Subcutaneous abdominal adipose tissue (tissue), 5 donors: ENCODE results near the gene RAPGEF2.
"Not testable (repeated sequence)": the region's sequence is repeated elsewhere in the genome, so short reads cannot be mapped to it uniquely, and the experiment has no call there.

Experiments used
- H3K27ac ChIP-seq: one replicate; pipeline ENCODE4 v1.7.0; 2013; ENCODE audit warnings: low read depth, mild to moderate bottlenecking, inconsistent platforms, low read length, moderate library complexity
- H3K27me3 ChIP-seq, 5 donors: one replicate each; pipeline ENCODE4 v1.7.0; 2013; ENCODE audit warnings: low read length in 5 of 5, inconsistent platforms in 1 of 5; ENCODE audit not compliant: control insufficient read depth in 5 of 5, insufficient read depth in 4 of 5
- H3K36me3 ChIP-seq, 5 donors: one replicate each; pipeline ENCODE4 v1.7.0; 2013; ENCODE audit warnings: low read length in 5 of 5; ENCODE audit not compliant: control insufficient read depth in 5 of 5, insufficient read depth in 5 of 5
- H3K4me1 ChIP-seq, 5 donors: one replicate each; pipeline ENCODE4 v1.7.0; 2013; ENCODE audit warnings: low read length in 5 of 5, mild to moderate bottlenecking in 3 of 5, moderate library complexity in 1 of 5; ENCODE audit not compliant: control insufficient read depth in 5 of 5, insufficient read depth in 5 of 5
- H3K4me3 ChIP-seq, 5 donors: one replicate each; pipeline ENCODE4 v1.7.0; 2013; ENCODE audit warnings: low read length in 5 of 5, low read depth in 1 of 5
- H3K9ac ChIP-seq, 5 donors: one replicate each; pipeline ENCODE4 v1.7.0; 2013; ENCODE audit warnings: low read length in 5 of 5, mild to moderate bottlenecking in 4 of 5, moderate library complexity in 3 of 5
- H3K9me3 ChIP-seq, 5 donors: one replicate each; pipeline ENCODE4 v1.7.0; 2013; ENCODE audit warnings: low read length in 5 of 5; ENCODE audit not compliant: control insufficient read depth in 5 of 5
- donor health status: healthy.
- donor health status: healthy.
- donor health status: healthy.
- donor health status: healthy.
- donor health status: healthy.

The RAPGEF2 gene

GRCh38 chr4:159305129-159305528 is 202.2 kb downstream of the RAPGEF2 start:
- Histone ChIP-seq H3K27me3 (no peaks in the 10 kb centered on the region), H3K27ac (no peak overlapping the region), H3K4me1 (peaks cover 0 to 11% (median 0%) of the 10 kb centered on the region in 5 donors), H3K4me3 (no peak overlapping the region), H3K36me3 (peaks cover 0 to 7% (median 4%) of the 10 kb centered on the region in 5 donors), H3K9me3 (no peaks in the 10 kb centered on the region), H3K9ac (no peak overlapping the region)

GRCh38 chr4:159307929-159308328 is 205.1 kb downstream of the RAPGEF2 start:
- Histone ChIP-seq H3K27me3 (no peaks in the 10 kb centered on the region), H3K9me3 (no peaks in the 10 kb centered on the region), H3K9ac (no peak overlapping the region), H3K4me1 (peaks cover 0 to 11% (median 0%) of the 10 kb centered on the region in 5 donors), H3K27ac (no peak overlapping the region), H3K36me3 (peaks cover 0 to 7% (median 4%) of the 10 kb centered on the region in 5 donors), H3K4me3 (no peak overlapping the region)

DNA sequence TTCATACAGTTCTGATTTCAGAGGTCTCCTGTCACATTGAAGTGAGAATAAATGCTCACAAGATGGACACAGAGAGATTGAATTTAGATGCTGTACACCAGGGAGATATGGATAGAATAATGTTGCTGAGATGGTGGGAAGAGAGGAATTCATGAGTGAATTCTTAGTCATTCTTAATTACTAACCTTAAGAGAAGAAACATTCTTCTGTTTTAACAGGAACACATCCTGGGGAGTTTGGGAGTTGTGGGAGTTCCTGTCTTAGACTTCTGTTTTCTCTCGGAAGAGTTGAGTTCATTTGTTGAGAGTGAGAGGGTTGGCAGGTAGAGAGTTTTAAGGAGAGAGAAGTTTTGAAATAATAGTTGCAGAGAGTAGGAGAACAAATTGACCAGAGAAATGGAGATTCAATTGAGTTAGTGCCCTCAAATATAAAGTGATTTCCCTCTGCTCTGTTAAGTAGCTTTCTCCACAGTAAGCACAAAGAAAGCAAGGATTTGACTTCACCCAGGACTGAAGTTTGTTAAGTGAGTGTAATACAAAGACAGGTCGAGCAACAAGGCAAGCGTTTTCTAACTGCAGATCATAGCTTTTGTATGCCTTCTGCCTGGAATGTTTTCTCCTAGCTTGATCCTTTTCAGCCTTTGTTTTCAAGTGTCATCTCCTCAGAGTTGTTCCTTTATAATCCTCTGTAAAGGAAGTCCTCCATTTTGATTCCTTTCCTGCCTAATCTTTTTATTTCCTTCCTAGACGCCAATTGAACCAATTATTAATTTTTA is 205.9 kb downstream of the RAPGEF2 start:
- Histone ChIP-seq H3K4me1 (peaks cover 0 to 11% (median 0%) of the 10 kb centered on the region in 5 donors), H3K27me3 (no peaks in the 10 kb centered on the region), H3K4me3 (no peak overlapping the region), H3K9ac (no peak overlapping the region), H3K27ac (no peak overlapping the region), H3K36me3 (peaks cover 0 to 7% (median 4%) of the 10 kb centered on the region in 5 donors), H3K9me3 (no peaks in the 10 kb centered on the region)

GRCh38 chr4:159312236-159312635 is 209.4 kb downstream of the RAPGEF2 start:
- H3K27ac ChIP-seq: no peak overlapping the region
- H3K9ac ChIP-seq: no peak overlapping the region
- H3K27me3 ChIP-seq: no peaks in the 10 kb centered on the region
- H3K4me1 ChIP-seq: peaks cover 0 to 11% (median 4%) of the 10 kb centered on the region in 5 donors
- H3K9me3 ChIP-seq: no peaks in the 10 kb centered on the region
- H3K4me3 ChIP-seq: no peak overlapping the region
- H3K36me3 ChIP-seq: peaks cover 0 to 8% (median 6%) of the 10 kb centered on the region in 5 donors

- not testable (repeated sequence) for H3K9ac ChIP-seq, H3K4me3 ChIP-seq, H3K27me3 ChIP-seq, H3K4me1 ChIP-seq, H3K27ac ChIP-seq, H3K9me3 ChIP-seq
- peaks cover 0 to 10% (median 6%) of the 10 kb centered on the region in 5 donors for H3K36me3 ChIP-seq
Measured at GRCh38 chr4:159315879-159316278, 213.0 kb downstream of the RAPGEF2 start.

DNA sequence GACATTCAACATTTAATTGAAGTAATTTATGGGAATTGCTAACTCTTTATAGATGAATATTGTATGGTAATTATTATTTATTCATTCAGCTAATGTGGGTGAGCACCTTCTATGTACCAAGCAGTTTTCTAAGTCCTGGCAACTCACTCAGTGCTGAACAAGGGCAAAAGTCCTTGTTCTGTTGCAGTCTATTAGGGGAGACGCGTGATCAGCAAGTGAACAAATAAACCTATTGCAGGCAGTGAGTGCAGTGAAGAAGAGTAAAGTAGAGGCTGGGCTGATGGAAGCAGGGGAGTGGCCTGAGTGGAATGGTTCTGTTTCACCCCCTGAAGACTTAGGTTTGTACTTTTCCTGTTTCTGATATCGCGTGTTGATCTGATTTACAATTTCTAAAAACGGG is 214.3 kb downstream of the RAPGEF2 start:
- no peak overlapping the region for H3K27ac ChIP-seq
- peaks cover 0 to 17% (median 6%) of the 10 kb centered on the region in 5 donors for H3K36me3 ChIP-seq

GRCh38 chr4:159319027-159319426 is 216.1 kb downstream of the RAPGEF2 start:
- H3K4me1 ChIP-seq: peaks cover 0 to 7% (median 0%) of the 10 kb centered on the region in 5 donors
- H3K9ac ChIP-seq: no peak overlapping the region
- H3K36me3 ChIP-seq: peaks cover 8 to 30% (median 16%) of the 10 kb centered on the region in 5 donors
- no peak overlapping the region for H3K27ac ChIP-seq
- no peaks in the 10 kb centered on the region for H3K9me3 ChIP-seq
- no peaks in the 10 kb centered on the region for H3K27me3 ChIP-seq
- no peak overlapping the region for H3K4me3 ChIP-seq

More for the DNA sequence above, 214.3 kb downstream of the RAPGEF2 start:
- Histone ChIP-seq H3K9me3 (no peaks in the 10 kb centered on the region), H3K4me1 (peaks cover 0 to 7% (median 0%) of the 10 kb centered on the region in 5 donors), H3K9ac (peak overlapping the region in 1 of 5 donors; percentile 10), H3K27me3 (no peaks in the 10 kb centered on the region), H3K4me3 (peak overlapping the region in 3 of 5 donors; percentile 41 to 57 (median 47))

- Histone ChIP-seq H3K4me1 (no peaks in the 10 kb centered on the region), H3K9me3 (no peaks in the 10 kb centered on the region), H3K4me3 (no peak overlapping the region), H3K36me3 (peaks cover 20 to 29% (median 25%) of the 10 kb centered on the region in 5 donors), H3K27me3 (no peaks in the 10 kb centered on the region), H3K27ac (no peak overlapping the region), H3K9ac (no peak overlapping the region)
Measured at GRCh38 chr4:159326480-159326879, 223.6 kb downstream of the RAPGEF2 start.

DNA sequence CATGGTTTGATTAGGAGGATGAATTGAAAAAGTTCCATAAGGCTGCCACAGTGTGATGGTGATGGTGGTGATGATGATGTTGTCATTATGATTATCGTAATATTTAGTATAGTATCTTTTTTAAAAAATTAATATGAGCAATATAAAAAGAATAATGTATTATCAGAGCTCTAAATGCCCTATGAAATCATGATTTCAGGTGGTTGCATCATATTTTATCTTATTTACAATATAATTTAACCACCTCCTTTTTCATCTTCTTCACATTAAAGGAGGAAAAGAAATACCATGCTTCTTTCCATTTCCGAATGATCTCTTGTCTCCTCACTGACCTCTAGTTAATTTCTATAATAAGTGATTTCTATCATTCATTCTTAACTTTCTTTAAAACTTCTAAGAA is 225.9 kb downstream of the RAPGEF2 start:
- peaks cover 20 to 34% (median 24%) of the 10 kb centered on the region in 5 donors for H3K36me3 ChIP-seq
- no peaks in the 10 kb centered on the region for H3K27me3 ChIP-seq
- no peak overlapping the region for H3K4me3 ChIP-seq
- no peak overlapping the region for H3K9ac ChIP-seq
- no peaks in the 10 kb centered on the region for H3K4me1 ChIP-seq
- H3K27ac ChIP-seq: no peak overlapping the region
- no peaks in the 10 kb centered on the region for H3K9me3 ChIP-seq

GRCh38 chr4:159334461-159334860 is 231.6 kb downstream of the RAPGEF2 start:
- Histone ChIP-seq H3K27ac (no peak overlapping the region), H3K36me3 (peaks cover 34 to 54% (median 40%) of the 10 kb centered on the region in 5 donors), H3K27me3 (no peaks in the 10 kb centered on the region), H3K9me3 (no peaks in the 10 kb centered on the region), H3K4me3 (no peak overlapping the region), H3K9ac (no peak overlapping the region), H3K4me1 (no peaks in the 10 kb centered on the region)
